Gastroesophageal sphincter (tissue), 3 donors: ENCODE data around the gene POLE4.

Experiments
- CTCF ChIP-seq, 4 experiments: fragments of 200-600 bp in 2 of 4; fragments of 450-650 bp in 2 of 4; sonication (generic) in 1 of 4; IDR thresholded peaks; one replicate each; pipeline ENCODE4 v1.5.1; 2017 to 2019; ENCODE audit warnings: antibody characterized with exemption in 4 of 4, mild to moderate bottlenecking in 2 of 4, moderate library complexity in 2 of 4
- EP300 ChIP-seq: sonication (generic); formaldehyde crosslinking; IDR thresholded peaks from one replicate; pipeline ENCODE4 v1.6.1; 2017; ENCODE audit warnings: antibody characterized with exemption, mild to moderate bottlenecking
- POLR2A ChIP-seq, 2 donors: fragments of 450-650 bp; IDR thresholded peaks; one replicate each; pipeline ENCODE4 v1.6.1; 2017; ENCODE audit warnings: antibody characterized with exemption in 2 of 2, mild to moderate bottlenecking in 2 of 2, moderate library complexity in 1 of 2

- TF ChIP-seq EP300 (no peak), CTCF (IDR thresholded peaks at IDR 0.05) (no peak), POLR2A (IDR thresholded peaks at IDR 0.05) (no peak)
Observed at GRCh38 chr2:74945788-74946331, 12.6 kb upstream of the POLE4 start.
